D341Med (cell line): ENCODE results near the gene CGNL1.
A peak's percentile ranks its signal among the peaks of the same experiment; 100 is the strongest.

ENCODE experiments used
- DNase-seq: peaks from one replicate; pipeline ENCODE4 v3.0.0; 2012; ENCODE audit warnings: low spot score

Gene CGNL1

GRCh38 chr15:57354436-57355123 lies 21.7 kb upstream of the CGNL1 start:
- no peak for DNase-seq

GRCh38 chr15:57355259-57355658 lies 21.0 kb upstream of the CGNL1 start:
- no peak for DNase-seq

GRCh38 chr15:57356178-57356577 lies 20.1 kb upstream of the CGNL1 start:
- DNase-seq = no peak

- DNase-seq = no peak
Measured at GRCh38 chr15:57356636-57357035, 19.7 kb upstream of the CGNL1 start.

GRCh38 chr15:57357799-57358198 lies 18.5 kb upstream of the CGNL1 start:
- DNase-seq = no peak

GRCh38 chr15:57358571-57358970 lies 17.7 kb upstream of the CGNL1 start:
- DNase-seq = no peak

GRCh38 chr15:57363661-57364060 lies 12.6 kb upstream of the CGNL1 start:
- DNase-seq = no peak

GRCh38 chr15:57364282-57365007 lies 11.9 kb upstream of the CGNL1 start:
- no peak for DNase-seq

GRCh38 chr15:57367556-57367955 lies 8.7 kb upstream of the CGNL1 start:
- no peak for DNase-seq

GRCh38 chr15:57370929-57371328 lies 5.4 kb upstream of the CGNL1 start:
- no peak for DNase-seq

- DNase-seq = no peak
Measured at GRCh38 chr15:57373251-57373881, 2.9 kb upstream of the CGNL1 start.

- DNase-seq = no peak
Measured at GRCh38 chr15:57373882-57374276, 2.4 kb upstream of the CGNL1 start.

GRCh38 chr15:57376696-57377477 lies 582 bp downstream of the CGNL1 start:
- peak; percentile 61 for DNase-seq

GRCh38 chr15:57377478-57377847 lies 1.2 kb downstream of the CGNL1 start:
- no peak for DNase-seq

- DNase-seq = no peak
Measured at GRCh38 chr15:57379487-57379886, 3.2 kb downstream of the CGNL1 start.

- no peak for DNase-seq
Measured at GRCh38 chr15:57380854-57381253, 4.5 kb downstream of the CGNL1 start.

GRCh38 chr15:57382215-57382614 lies 5.9 kb downstream of the CGNL1 start:
- peak; percentile 62 for DNase-seq

- no peak for DNase-seq
Measured at GRCh38 chr15:57382969-57383368, 6.7 kb downstream of the CGNL1 start.

GRCh38 chr15:57384024-57384423 lies 7.7 kb downstream of the CGNL1 start:
- no peak for DNase-seq

- DNase-seq = no peak
Measured at GRCh38 chr15:57384816-57385215, 8.5 kb downstream of the CGNL1 start.

GRCh38 chr15:57385923-57386390 lies 9.7 kb downstream of the CGNL1 start:
- no peak for DNase-seq

GRCh38 chr15:57386976-57387375 lies 10.7 kb downstream of the CGNL1 start:
- DNase-seq = no peak
